HepG2 (cell line): ENCODE data around the gene SPATS2.

Experiments used
- HNRNPUL1 ChIP-seq: fragments of 200-400 bp; formaldehyde crosslinking; IDR thresholded peaks from 2 replicates; pipeline ENCODE4 v1.6.1; 2017; ENCODE audit warnings: low read depth, mild to moderate bottlenecking, low read length, moderate library complexity
- NCOA2 ChIP-seq: sonication (generic); formaldehyde crosslinking; IDR thresholded peaks from 2 replicates; pipeline ENCODE4 v1.8.0; 2022; ENCODE audit warnings: inconsistent platforms
- POLR2A ChIP-seq, 2 experiments: IDR thresholded peaks; 2 replicates each; pipeline ENCODE4 v1.6.1; 2011; ENCODE audit warnings: low read depth in 2 of 2, low read length in 2 of 2, mild to moderate bottlenecking in 1 of 2, moderate library complexity in 1 of 2; ENCODE audit not compliant: insufficient read depth in 1 of 2
- ZNF251 ChIP-seq: sonication (generic); formaldehyde crosslinking; IDR thresholded peaks from 2 replicates; pipeline ENCODE4 v1.9.0; 2021; ENCODE audit warnings: mild to moderate bottlenecking, missing genetic modification reagents
- ZNF431 ChIP-seq: sonication (generic); formaldehyde crosslinking; IDR thresholded peaks from 2 replicates; pipeline ENCODE4 v1.9.0; 2022; ENCODE audit warnings: missing genetic modification reagents, low read depth, mild to moderate bottlenecking, borderline replicate concordance
- ZNF510 ChIP-seq: sonication (generic); formaldehyde crosslinking; IDR thresholded peaks from 2 replicates; pipeline ENCODE4 v1.4.0; 2020; ENCODE audit warnings: low read depth, mild to moderate bottlenecking, missing genetic modification reagents
- ZNF563 ChIP-seq: sonication (generic); formaldehyde crosslinking; IDR thresholded peaks from 2 replicates; pipeline ENCODE4 v1.8.0; 2022; ENCODE audit warnings: mild to moderate bottlenecking, moderate library complexity, missing genetic modification reagents

DNA sequence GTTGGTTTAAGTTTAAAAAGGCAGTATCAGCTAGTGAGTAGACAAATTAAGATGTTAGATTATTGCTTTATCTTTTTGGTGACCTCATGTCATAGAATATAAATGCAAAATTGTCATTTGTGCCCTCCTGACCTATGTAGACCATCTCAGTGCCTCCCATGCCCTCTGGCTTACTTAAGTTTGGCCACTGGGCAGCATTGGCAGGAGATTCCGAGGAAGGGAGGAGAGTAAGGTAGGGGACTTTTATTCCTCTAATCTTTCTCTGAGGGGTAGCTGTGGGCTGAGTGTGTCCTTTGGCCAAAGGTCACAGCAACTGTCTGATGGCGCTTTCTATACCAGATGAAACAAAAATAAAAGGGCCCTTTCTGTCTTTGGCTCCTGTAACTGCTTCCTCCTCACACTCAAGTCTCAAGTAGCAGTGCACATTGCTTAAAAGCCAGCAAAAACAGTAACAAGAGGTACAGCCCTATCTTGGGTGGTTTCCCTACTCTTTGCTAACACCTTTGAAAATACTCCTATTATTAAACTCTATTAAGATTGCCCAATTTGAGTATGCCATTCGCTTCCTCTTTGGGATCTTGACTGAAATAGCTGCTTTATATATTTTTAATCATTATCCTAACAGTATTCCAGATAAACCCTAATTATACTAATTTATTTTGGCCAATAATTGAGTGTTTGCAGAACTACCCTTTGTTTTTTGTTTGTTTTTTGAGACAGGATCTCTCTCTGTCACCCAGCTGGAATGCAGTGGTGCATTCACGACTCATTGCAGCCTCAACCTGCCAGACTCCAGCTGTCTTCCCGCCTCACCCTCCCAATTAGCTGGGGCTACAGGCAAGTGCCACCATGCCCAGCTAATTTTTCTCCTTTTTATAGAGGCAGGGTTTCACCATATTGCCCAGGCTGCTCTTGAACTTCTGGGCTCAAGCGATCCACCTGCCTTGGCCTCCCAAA lies 115.1 kb downstream of the SPATS2 start:
- no peak for TF ChIP-seq ZNF563 (CRISPR knock-in tag)
- TF ChIP-seq ZNF251 (CRISPR knock-in tag) = no peak
- TF ChIP-seq ZNF510 (CRISPR knock-in tag) = no peak
- TF ChIP-seq ZNF431 = no peak
- TF ChIP-seq POLR2A (IDR thresholded peaks at IDR 0.05; ENCODE audit: insufficient read depth in 1 of 2, low read depth in 2 of 2, low read length in 2 of 2) = no peak
- TF ChIP-seq HNRNPUL1 = no peak
- TF ChIP-seq NCOA2 (CRISPR knock-in tag) = no peak
